Measurements from ENCODE around the gene AP3S2.

GRCh38 chr15:89903015-89903857 lies 9.4 kb upstream of the AP3S2 start:
- TF ChIP-seq CTCF (IDR thresholded peaks at IDR 0.05 in 2 of 3, conservative IDR thresholded peaks at IDR 0.05 in 1 of 3; ENCODE audit: borderline replicate concordance in 1 of 3, insufficient read depth in 1 of 3, low read depth in 2 of 3, low read length in 2 of 3): no peak
- TF ChIP-seq POLR2A (IDR thresholded peaks at IDR 0.05; ENCODE audit: borderline replicate concordance, extremely low read depth, insufficient read depth, insufficient read length): no peak
- TF ChIP-seq, protein P1, sequence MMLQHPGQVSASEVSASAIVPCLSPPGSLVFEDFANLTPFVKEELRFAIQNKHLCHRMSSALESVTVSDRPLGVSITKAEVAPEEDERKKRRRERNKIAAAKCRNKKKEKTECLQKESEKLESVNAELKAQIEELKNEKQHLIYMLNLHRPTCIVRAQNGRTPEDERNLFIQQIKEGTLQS (IDR thresholded peaks at IDR 0.05): no peak
- no peak for TF ChIP-seq EGR1 (IDR thresholded peaks at IDR 0.05; ENCODE audit: low read depth)
